HG03103 (cell line): ENCODE measurements around the gene DLX3.
"Not testable (repeated sequence)": the region's sequence is repeated elsewhere in the genome, so short reads cannot be mapped to it uniquely, and the experiment has no call there.

Experiments used
- ATAC-seq: cut with Tn5 transposase; IDR thresholded peaks from one replicate; pipeline ENCODE4 v1.9.1; 2021; ENCODE audit warnings: low read depth; ENCODE audit not compliant: unreplicated experiment

Gene DLX3

DNA sequence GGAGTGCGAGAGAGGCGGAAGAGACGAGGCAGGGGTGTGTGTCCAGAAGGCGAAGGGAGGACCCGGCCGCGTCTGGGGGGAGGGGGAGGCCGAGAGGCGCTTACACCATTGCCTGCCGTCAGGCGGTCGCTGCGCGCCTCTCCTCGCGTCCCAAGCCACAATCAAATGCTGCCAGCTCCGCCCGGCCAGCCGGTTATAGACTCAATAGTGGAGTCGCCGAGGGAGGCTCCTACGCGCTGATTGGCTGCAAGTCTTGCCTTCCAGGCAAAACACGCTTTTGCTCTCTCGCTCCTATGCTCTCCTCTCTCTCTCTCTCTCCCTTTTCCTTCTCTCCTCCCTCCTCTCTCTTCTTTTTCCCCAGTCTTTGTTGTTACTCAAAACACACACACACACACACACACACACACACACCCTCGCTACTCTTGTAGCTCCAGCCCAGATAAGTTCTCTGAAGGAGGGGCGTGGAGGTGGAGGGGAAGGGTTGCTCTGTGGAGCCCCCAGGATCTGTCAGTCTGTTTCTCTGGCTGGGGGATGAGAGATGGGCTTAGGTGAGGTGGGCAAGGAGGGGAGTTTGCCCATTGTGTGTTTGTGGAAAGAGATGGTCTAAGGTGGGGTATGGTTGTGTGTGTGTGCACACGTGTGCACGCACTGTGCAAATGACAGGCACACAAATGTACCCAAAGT lies at the start of gene DLX3:
Gene DLX3, minus strand, starts transcription at position 170 of the 684 bp plus-strand sequence. CDS start 226 bp downstream, outside the sequence.
- no peak for ATAC-seq

GRCh38 chr17:50044483-50044882 lies 49.5 kb upstream of the DLX3 start:
- ATAC-seq: no peak

DNA sequence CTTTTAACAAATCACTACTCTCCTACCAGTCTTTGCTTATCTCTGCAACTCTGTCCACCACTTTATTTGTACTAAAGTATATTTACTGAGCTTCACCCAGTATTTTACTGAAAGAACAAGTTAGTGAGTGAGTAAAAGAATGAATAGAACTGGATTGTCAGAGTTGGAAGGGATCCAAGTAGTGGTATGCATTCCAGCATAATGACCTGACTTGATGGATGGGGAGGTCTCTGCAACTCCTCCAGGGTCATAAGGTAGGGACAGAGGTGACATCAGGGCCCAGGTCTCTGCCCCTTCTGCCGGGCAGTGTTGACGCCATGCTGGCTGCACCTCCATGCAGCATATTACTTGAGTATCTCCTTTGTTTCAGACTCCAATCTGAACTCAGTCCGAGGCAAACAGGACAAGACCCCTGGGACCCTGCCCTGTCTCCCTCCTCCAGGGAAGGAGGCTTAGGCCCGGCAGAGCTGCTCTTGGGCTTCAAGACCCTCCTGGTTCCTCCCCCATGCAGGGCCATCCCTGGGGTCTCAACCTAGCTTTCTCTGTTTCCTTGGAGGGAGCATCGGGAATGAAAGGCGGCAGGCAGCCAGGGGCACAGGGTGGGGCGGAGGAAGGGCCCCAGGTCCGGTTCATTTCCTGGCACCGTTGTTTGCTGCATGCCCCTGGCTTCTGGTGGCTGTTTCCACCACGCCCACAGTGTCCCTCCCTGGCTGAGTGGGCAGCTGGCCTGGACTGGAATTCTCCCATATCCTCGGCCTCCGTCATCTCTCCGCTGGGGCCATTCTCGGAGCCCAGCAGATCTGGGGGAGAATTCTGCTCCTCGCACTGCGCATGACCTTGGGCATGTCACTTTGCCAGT lies 48.5 kb upstream of the DLX3 start:
- no peak for ATAC-seq

DNA sequence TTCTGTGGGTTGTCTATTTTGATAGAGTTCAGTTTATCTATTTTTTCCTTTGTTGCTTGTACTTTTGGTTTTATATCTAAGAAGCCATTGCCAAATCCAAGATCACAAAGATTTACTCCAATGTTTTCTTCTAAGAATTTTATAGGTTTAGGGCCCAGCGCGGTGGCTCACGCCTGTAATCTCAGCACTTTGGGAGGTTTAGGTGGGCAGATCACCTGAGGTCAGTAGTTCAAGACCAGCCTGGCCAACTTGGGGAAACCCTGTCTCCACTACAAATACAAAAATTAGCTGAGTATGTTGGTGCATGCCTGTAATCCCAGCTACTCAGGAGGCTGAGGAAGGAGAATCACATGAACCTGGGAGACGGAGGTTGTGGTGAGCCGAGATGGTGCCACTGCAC lies 47.2 kb upstream of the DLX3 start:
- no peak for ATAC-seq

- ATAC-seq: not testable (repeated sequence)
Observed at GRCh38 chr17:50040496-50040895, 45.5 kb upstream of the DLX3 start.

- no peak for ATAC-seq
Observed at GRCh38 chr17:50039058-50039457, 44.0 kb upstream of the DLX3 start.

GRCh38 chr17:50037321-50038107 lies 42.5 kb upstream of the DLX3 start:
- no peak for ATAC-seq

DNA sequence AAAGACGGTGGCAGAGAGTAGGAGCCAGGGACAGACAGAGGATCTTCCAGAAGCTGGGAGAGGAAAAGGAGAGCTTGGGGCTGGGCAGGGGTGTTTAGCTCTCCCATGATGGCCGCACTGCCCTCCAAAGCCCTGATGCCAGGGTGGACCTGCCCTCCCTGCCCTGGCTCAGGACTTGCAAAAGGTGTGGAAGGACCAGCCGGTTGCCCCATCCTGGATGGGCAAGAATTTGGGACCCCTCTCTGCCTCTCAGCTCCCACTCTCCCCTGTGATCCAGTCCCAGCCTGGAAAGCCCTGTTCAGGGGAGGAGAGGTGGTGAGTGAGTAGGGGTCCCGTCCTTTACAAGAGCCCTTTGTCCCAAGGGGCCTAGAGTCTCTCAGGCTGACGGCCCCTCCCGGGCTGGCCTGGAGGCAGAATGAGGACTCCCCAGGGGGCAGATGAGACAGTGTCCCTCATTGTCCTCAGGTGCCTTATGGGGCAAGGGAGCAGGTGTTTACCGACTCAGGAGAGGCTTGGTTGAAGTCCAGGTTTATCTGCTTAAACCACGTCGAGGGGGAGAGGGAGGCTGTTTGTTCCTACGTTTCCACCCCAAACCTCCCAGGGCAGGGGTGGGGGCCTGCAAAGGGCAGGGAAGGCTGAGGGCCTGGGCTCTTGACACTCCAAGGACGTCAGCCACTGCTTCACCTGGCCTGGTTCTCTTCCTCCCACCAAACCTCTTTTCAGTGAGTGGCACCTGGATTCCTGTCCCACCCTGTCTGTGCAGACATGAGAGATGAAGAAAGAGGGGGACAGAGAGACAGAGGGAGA lies 41.6 kb upstream of the DLX3 start:
- ATAC-seq: no peak

GRCh38 chr17:50035945-50036344 lies 40.9 kb upstream of the DLX3 start:
- no peak for ATAC-seq

DNA sequence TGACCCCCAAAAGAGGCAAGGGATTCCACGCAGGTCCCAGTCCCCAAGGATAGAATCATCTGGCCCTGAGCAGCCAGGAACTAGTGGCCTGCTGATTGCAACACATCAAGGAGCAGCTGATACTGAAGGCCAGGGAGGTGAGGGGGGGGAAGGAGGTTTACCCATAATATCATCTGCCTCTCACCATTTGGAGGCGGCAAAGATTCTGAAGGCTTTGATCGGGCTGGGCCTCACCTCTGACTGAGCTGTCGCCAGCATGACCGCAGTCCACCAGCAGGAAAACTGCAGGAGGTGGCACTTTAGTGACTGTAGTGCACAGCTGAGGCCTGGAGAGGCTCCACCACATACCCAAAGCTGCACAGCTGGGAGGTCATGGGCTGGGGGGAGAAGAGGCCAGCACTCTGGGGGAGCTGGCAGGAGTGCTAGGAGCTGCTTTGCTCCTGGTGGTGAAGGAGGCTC lies 40.4 kb upstream of the DLX3 start:
- no peak for ATAC-seq

DNA sequence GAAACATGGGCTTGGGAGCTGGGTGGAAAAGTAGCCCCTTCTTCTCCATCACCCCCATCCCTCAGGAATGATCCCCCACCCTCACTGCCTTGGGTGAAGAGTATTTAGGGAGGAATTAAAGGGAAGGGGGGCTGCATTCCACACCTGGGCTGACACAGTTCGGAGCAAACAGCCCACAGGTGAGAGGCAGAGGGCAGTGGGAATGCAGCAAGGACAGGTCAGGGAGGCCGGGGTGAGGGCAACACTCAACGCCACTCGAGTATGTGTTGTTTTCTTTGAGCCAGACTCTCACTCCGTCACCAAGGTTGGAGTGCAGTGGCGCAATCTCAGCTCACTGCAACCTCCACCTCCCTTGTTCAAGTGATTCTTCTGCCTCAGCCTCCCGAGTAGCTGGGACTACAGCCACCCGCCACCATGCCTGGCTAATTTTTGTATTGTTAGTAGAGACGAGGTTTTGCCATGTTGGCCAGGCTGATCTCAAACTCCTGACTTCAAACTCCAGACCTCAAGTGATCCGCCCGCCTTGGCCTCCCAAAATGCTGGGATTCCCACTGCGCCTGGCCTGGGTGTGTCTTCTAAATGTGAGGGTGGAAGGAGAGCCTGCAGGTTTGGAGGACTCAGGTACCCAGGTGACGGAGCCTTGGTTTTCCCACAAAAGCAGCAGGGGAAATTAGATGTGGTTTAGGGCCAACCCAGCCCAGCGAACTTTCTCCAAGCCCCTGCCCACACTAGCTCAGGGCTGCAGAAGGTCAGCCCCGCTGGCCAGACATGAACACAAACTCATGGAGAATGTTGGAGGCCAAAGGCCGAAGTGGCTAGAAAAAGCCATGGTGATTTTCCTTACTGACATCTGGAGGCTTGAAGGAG lies 39.7 kb upstream of the DLX3 start:
- no peak for ATAC-seq

- ATAC-seq: no peak
Observed at GRCh38 chr17:50033316-50033715, 38.3 kb upstream of the DLX3 start.

- no peak for ATAC-seq
Observed at GRCh38 chr17:50029185-50029584, 34.2 kb upstream of the DLX3 start.

DNA sequence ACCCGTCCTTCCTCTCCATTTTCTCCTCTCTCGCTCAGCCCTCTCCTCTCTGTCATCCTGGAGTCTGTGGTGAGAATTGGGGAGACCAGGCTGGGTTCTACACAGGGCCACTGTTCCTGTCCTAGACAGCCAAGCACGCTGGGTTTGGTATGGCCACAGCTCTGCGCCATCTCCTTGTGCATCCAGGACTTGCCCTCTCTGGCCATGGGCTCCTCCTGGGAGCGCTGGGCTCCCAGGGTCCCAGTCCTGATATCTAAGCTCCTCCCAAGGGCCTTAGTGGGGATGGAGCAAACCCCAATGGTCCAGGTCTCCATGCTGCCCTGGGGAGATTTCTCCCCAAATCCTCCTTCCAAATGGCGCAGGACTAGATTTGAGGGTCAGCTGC lies 33.7 kb upstream of the DLX3 start:
- no peak for ATAC-seq

GRCh38 chr17:50027881-50028735 lies 33.1 kb upstream of the DLX3 start:
- ATAC-seq: no peak

DNA sequence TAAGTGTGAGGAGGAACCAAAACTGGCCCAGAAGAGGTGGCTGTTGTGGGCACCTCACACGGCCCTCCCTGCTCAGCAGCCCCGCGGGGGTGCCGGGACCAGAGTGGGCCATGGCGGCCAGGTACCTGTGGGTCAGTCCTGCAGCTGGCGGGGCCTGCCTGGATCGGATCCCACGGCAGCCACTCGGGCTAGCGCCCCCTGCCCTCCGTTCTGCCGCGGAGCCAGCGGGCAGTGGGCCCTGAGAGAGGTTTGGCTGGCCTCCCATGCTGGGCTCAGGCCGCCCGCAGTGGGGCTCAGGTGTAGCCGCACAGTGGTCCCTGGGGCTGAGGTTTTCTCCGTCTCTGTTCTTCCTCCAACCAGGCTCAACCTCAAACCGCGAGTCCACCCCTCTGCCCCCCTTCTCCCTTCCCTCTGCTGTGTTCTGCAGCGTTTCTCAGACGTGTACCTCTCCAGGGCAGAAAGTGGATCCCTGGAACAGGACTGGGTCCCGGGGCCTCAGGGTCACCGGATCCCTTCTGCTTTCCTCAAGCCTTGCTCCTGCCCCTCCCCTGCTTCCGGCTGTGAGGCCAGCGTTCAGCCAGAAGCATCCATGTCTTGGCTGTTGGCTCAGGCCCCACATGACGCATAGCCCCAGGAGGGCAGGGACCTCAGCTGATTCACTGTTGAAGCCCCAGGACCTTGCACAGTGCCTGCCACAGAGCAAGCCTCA lies 32.3 kb upstream of the DLX3 start:
- no peak for ATAC-seq

DNA sequence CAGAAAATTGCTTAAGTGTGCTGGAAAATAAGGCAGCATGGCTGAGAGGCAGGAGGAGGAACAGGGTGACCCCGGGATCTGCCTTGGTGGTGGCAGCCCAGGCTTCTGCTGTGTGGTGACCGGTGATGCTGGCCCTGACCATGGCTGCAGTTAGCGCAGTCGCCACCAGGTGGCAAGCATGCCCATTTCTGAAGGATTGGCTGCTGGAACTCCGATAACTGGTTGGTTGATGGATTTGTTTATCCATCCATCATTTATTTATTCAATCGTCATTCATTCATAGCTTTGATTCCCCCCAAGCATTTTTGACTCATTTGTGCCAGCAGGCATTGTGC lies 31.8 kb upstream of the DLX3 start:
- ATAC-seq: no peak
